WTC11 (cell line): ENCODE results near the gene TM4SF1. TPM values are rescaled to one million over a fixed set of nuclear protein-coding genes. Genes with fewer than 3 reads are reported as not detected.
A peak's percentile ranks its signal among the peaks of the same experiment; 100 is the strongest.

Source experiments
- ATAC-seq: fragments of 200-7000 bp; cut with Tn5 transposase; 2 replicates; pipeline ENCODE4 v1.10.0; 2021; ENCODE audit warnings: mild to moderate bottlenecking, moderate library complexity
- CTCF ChIA-PET: fragments of 300-600 bp; sonication (Branson Sonifier 250); formaldehyde crosslinking; loops from one replicate; lab custom pipeline; 2021; ENCODE audit warnings: antibody characterized with exemption; lab: Charles Lee
- POLR2A ChIA-PET: fragments of 350-600 bp; sonication (Branson Sonifier 250); formaldehyde crosslinking; loops from one replicate; lab custom pipeline; 2021; ENCODE audit warnings: antibody characterized with exemption; lab: Charles Lee
- DNase-seq: peaks from one replicate; pipeline ENCODE4 v3.0.0; 2021; ENCODE audit warnings: low spot score
- H3K27ac Mint-ChIP-seq: 2 replicates; pipeline ENCODE4 v1.8.0; 2021; ENCODE audit warnings: mixed read lengths
- H3K27me3 Mint-ChIP-seq: 2 replicates; pipeline ENCODE4 v1.8.0; 2021; ENCODE audit warnings: low read depth, mild to moderate bottlenecking, moderate library complexity, mixed read lengths
- H3K36me3 Mint-ChIP-seq: 2 replicates; pipeline ENCODE4 v1.8.0; 2021; ENCODE audit warnings: mixed read lengths
- H3K4me1 Mint-ChIP-seq: 2 replicates; pipeline ENCODE4 v1.8.0; 2022; ENCODE audit warnings: mixed read lengths
- H3K4me3 Mint-ChIP-seq: 2 replicates; pipeline ENCODE4 v1.8.0; 2021; ENCODE audit warnings: mild to moderate bottlenecking, moderate library complexity, mixed read lengths
- H3K9me3 Mint-ChIP-seq: 2 replicates; pipeline ENCODE4 v1.8.0; 2021; ENCODE audit warnings: mixed read lengths
- GRHL2 ChIP-seq: fragments of 250-450 bp; sonication (Bioruptor Pico); IDR thresholded peaks from 2 replicates; pipeline ENCODE4 v1.8.0; 2022; ENCODE audit warnings: mild to moderate bottlenecking, moderate library complexity; ENCODE audit not compliant: insufficient replicate concordance, severe bottlenecking
- JUN ChIP-seq: sonication (generic); formaldehyde crosslinking; IDR thresholded peaks from 2 replicates; pipeline ENCODE4 v1.8.0; 2023; ENCODE audit warnings: mild to moderate bottlenecking, missing genetic modification reagents
- MYBL2 ChIP-seq: sonication (generic); formaldehyde crosslinking; IDR thresholded peaks from 2 replicates; pipeline ENCODE4 v1.8.1; 2023; ENCODE audit warnings: mild to moderate bottlenecking, moderate library complexity, missing genetic modification reagents
- OVOL2 ChIP-seq: fragments of 250-450 bp; sonication (Bioruptor Pico); IDR thresholded peaks from 2 replicates; pipeline ENCODE4 v1.9.0; 2021; ENCODE audit warnings: mild to moderate bottlenecking, borderline replicate concordance
- PRRX2 ChIP-seq: fragments of 250-450 bp; sonication (Bioruptor Pico); IDR thresholded peaks from 2 replicates; pipeline ENCODE4 v1.8.0; 2021; ENCODE audit warnings: mild to moderate bottlenecking
- RELA ChIP-seq: sonication (generic); formaldehyde crosslinking; IDR thresholded peaks from 2 replicates; pipeline ENCODE4 v1.8.1; 2022; ENCODE audit warnings: missing genetic modification reagents, mild to moderate bottlenecking, borderline replicate concordance
- TP53 ChIP-seq: sonication (generic); formaldehyde crosslinking; IDR thresholded peaks from 2 replicates; pipeline ENCODE4 v1.8.1; 2023; ENCODE audit warnings: mild to moderate bottlenecking, missing genetic modification reagents
- ZNF121 ChIP-seq: sonication (generic); formaldehyde crosslinking; IDR thresholded peaks from 2 replicates; pipeline ENCODE4 v1.8.0; 2023; ENCODE audit warnings: missing genetic modification reagents
- ZNF232 ChIP-seq: sonication (generic); formaldehyde crosslinking; IDR thresholded peaks from 2 replicates; pipeline ENCODE4 v1.8.0; 2022; ENCODE audit warnings: mild to moderate bottlenecking, missing genetic modification reagents
- total RNA-seq: library from RNA; stranded (reverse); gene quantifications from 3 replicates; pipeline ENCODE4 v1.2.3, GENCODE V29; 2021
- TF ChIP-seq, protein P1 (sequence below): sonication (generic); formaldehyde crosslinking; IDR thresholded peaks from 2 replicates; pipeline ENCODE4 v1.8.1; 2023; ENCODE audit warnings: mild to moderate bottlenecking, missing genetic modification reagents, moderate library complexity
- TF ChIP-seq, protein P2 (sequence below): fragments of 250-450 bp; sonication (Bioruptor Pico); IDR thresholded peaks from 2 replicates; pipeline ENCODE4 v1.9.0; 2021; ENCODE audit warnings: mild to moderate bottlenecking
- TF ChIP-seq, protein P3 (sequence below): sonication (generic); formaldehyde crosslinking; IDR thresholded peaks from 2 replicates; pipeline ENCODE4 v1.8.1; 2022; ENCODE audit warnings: missing genetic modification reagents, borderline replicate concordance
- TF ChIP-seq, protein P4 (sequence below): sonication (generic); formaldehyde crosslinking; IDR thresholded peaks from 2 replicates; pipeline ENCODE4 v1.8.1; 2022; ENCODE audit warnings: mild to moderate bottlenecking, moderate library complexity, missing genetic modification reagents
- TF ChIP-seq, protein P5 (sequence below): sonication (generic); formaldehyde crosslinking; conservative IDR thresholded peaks from 2 replicates; pipeline ENCODE4 v1.8.1; 2023; ENCODE audit warnings: mild to moderate bottlenecking, low read depth, missing genetic modification reagents, moderate library complexity
- TF ChIP-seq, protein P6 (sequence below): fragments of 250-450 bp; sonication (Bioruptor Pico); IDR thresholded peaks from 2 replicates; pipeline ENCODE4 v1.9.0; 2021; ENCODE audit warnings: mild to moderate bottlenecking, borderline replicate concordance

Gene TM4SF1
- total RNA-seq, 1 experiment from 2014 or later = 0.90 TPM

DNA sequence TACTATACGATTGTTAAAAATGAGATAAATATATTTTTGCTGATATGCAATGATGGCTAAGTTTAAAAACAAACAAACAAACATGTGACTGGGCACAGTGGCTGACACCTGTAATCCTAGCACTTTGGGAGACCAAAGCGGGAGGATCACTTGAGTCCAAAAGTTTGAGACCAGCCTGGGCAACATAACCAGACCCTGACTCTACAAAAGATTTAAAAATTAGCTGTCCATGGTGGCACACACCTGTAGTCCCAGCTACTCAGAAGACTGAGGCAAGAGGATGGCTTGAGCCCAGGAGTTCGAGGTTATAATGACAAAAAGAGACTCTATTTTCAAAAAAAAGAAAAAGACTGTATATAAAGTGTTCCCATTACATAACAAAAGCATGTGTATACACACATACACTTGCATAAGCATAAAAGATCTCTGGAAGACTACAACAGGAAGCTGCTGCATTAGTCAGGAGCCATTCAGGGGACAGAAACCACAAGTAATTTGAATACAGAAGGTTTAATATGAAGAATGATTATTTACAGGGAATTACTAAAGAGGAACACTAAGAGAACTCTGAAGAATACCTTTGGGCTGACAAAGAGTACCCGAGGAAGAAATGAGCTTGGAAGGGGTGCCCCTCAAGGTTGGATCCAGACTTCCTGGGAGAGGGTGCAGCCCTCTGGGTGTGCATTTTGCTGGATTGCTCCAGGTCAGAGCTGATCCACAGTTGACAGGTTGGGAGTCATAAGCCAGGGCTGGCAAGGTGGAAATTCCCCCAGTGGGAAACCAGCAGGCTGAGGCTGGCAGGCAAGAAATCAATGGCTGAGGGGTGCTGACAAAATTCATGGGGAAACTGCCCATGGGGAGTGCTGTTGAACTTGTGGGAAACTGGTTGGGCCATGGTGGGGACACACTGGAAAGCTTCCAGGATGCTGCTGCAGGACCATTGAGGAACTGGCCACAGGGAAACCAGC is 34.8 kb downstream of the TM4SF1 start:
- CTCF ChIA-PET = interaction anchor here (0.6 to 2.0 kb wide), 7 partner anchors 10 to 387 kb away, joined by 3 to 18 read pairs (median 5); partner anchors contain the start of gene TM4SF18
- POLR2A ChIA-PET = interaction anchor here (0.6 kb wide), 1 partner anchor 9 kb away, joined by 3 read pairs; no protein-coding TSS in a partner anchor
- peaks cover 38% of the 10 kb centered on the region for H3K4me1 Mint-ChIP-seq
- ATAC-seq = no peak
- H3K4me3 Mint-ChIP-seq = no peak overlapping the region
- no peak overlapping the region for H3K27ac Mint-ChIP-seq
- DNase-seq = no peak
- peaks cover 8% of the 10 kb centered on the region for H3K9me3 Mint-ChIP-seq
- no peaks in the 10 kb centered on the region for H3K36me3 Mint-ChIP-seq
- TF ChIP-seq ZNF232 (CRISPR knock-in tag) (no peak), ZNF121 (peak; percentile 58; the same call in 1 of the 2 replicates)
- TF ChIP-seq, all 79 proteins: peak for 1
- no peaks in the 10 kb centered on the region for H3K27me3 Mint-ChIP-seq

DNA sequence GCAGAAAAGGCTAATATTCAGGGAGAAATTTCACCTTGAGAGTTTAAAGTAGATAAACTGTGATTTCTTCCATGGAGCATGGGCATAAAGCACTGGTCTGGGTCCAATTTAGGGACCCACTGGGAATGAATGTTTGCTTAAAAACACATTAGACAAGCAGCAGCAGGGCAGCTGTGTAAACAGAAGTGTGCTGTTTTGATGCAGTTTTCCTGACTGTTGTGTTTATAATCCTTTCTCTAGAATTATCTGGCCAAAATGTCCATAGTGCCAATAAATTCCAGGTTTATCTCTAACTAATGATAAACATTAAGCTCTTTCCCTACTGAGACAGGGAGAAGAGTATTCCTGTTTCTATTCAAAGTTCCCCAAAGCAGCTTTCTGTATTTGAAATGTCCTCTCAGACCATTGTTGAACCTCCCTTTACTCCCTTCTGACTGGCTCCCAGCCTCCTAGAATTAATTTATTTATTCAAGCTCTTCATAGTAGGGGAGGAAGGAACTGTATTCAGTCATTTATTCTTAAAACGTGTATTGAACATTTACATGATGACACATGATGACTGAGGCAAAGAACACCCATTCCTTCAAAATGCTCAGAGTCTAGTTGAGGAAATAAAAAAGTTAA is 37.0 kb downstream of the TM4SF1 start:
- TF ChIP-seq PRRX2 (CRISPR knock-in tag) = no peak
- TF ChIP-seq TP53 (CRISPR knock-in tag) = no peak
- TF ChIP-seq, protein P1, sequence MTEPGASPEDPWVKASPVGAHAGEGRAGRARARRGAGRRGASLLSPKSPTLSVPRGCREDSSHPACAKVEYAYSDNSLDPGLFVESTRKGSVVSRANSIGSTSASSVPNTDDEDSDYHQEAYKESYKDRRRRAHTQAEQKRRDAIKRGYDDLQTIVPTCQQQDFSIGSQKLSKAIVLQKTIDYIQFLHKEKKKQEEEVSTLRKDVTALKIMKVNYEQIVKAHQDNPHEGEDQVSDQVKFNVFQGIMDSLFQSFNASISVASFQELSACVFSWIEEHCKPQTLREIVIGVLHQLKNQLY (CRISPR knock-in tag) = no peak
- Mint-ChIP-seq H3K36me3 (no peaks in the 10 kb centered on the region), H3K4me3 (no peak overlapping the region), H3K4me1 (peaks cover 38% of the 10 kb centered on the region), H3K27ac (no peak overlapping the region), H3K9me3 (peaks cover 8% of the 10 kb centered on the region), H3K27me3 (no peaks in the 10 kb centered on the region)
- ChIA-PET CTCF (interaction anchor here (1.4 kb wide), 1 partner anchor 385 kb away, joined by 5 read pairs; no protein-coding TSS in a partner anchor), POLR2A (no interaction called here)
- ATAC-seq (no peak), DNase-seq (no peak)

DNA sequence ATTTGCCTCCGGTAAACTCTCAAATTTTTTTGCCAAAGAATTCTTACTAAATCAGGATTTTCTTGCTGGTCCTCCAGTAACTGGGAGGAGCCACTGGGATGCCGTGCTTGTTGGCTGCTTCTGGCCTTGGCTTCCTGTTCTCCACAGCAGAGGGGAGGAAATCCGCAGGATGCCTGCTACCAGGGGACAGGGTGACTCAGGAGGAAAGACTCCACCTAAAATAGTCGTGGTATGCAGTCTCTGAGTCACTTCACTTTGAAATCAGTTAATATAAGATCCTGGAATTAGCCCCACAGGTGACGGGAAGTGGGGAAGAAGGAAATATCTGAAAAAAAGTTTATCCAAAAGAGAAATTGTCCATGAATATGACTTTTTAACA is 37.5 kb downstream of the TM4SF1 start:
- H3K4me1 Mint-ChIP-seq = peaks cover 38% of the 10 kb centered on the region
- H3K27me3 Mint-ChIP-seq = no peaks in the 10 kb centered on the region
- no peak overlapping the region for H3K27ac Mint-ChIP-seq
- ChIA-PET CTCF (interaction anchor here (1.4 kb wide), 1 partner anchor 384 kb away, joined by 5 read pairs; no protein-coding TSS in a partner anchor), POLR2A (no interaction called here)
- ATAC-seq (peak; percentile 96), DNase-seq (peak; percentile 40)
- peaks cover 8% of the 10 kb centered on the region for H3K9me3 Mint-ChIP-seq
- no peak overlapping the region for H3K4me3 Mint-ChIP-seq
- H3K36me3 Mint-ChIP-seq = no peaks in the 10 kb centered on the region
- TF ChIP-seq MYBL2 (CRISPR knock-in tag) (no peak), GRHL2 (CRISPR knock-in tag) (no peak), ZNF232 (CRISPR knock-in tag) (no peak), RELA (CRISPR knock-in tag) (no peak), OVOL2 (CRISPR knock-in tag) (no peak), ZNF121 (no peak), TP53 (CRISPR knock-in tag) (no peak), JUN (CRISPR knock-in tag) (no peak)
- TF ChIP-seq, protein P2, sequence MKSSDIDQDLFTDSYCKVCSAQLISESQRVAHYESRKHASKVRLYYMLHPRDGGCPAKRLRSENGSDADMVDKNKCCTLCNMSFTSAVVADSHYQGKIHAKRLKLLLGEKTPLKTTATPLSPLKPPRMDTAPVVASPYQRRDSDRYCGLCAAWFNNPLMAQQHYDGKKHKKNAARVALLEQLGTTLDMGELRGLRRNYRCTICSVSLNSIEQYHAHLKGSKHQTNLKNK (CRISPR knock-in tag) = no peak
- TF ChIP-seq, protein P3, sequence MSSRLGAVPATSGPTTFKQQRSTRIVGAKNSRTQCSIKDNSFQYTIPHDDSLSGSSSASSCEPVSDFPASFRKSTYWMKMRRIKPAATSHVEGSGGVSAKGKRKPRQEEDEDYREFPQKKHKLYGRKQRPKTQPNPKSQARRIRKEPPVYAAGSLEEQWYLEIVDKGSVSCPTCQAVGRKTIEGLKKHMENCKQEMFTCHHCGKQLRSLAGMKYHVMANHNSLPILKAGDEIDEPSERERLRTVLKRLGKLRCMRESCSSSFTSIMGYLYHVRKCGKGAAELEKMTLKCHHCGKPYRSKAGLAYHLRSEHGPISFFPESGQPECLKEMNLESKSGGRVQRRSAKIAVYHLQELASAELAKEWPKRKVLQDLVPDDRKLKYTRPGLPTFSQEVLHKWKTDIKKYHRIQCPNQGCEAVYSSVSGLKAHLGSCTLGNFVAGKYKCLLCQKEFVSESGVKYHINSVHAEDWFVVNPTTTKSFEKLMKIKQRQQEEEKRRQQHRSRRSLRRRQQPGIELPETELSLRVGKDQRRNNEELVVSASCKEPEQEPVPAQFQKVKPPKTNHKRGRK = no peak
- TF ChIP-seq, protein P4, sequence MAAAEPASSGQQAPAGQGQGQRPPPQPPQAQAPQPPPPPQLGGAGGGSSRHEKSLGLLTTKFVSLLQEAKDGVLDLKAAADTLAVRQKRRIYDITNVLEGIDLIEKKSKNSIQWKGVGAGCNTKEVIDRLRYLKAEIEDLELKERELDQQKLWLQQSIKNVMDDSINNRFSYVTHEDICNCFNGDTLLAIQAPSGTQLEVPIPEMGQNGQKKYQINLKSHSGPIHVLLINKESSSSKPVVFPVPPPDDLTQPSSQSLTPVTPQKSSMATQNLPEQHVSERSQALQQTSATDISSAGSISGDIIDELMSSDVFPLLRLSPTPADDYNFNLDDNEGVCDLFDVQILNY (CRISPR knock-in tag) = no peak
- TF ChIP-seq, protein P5, sequence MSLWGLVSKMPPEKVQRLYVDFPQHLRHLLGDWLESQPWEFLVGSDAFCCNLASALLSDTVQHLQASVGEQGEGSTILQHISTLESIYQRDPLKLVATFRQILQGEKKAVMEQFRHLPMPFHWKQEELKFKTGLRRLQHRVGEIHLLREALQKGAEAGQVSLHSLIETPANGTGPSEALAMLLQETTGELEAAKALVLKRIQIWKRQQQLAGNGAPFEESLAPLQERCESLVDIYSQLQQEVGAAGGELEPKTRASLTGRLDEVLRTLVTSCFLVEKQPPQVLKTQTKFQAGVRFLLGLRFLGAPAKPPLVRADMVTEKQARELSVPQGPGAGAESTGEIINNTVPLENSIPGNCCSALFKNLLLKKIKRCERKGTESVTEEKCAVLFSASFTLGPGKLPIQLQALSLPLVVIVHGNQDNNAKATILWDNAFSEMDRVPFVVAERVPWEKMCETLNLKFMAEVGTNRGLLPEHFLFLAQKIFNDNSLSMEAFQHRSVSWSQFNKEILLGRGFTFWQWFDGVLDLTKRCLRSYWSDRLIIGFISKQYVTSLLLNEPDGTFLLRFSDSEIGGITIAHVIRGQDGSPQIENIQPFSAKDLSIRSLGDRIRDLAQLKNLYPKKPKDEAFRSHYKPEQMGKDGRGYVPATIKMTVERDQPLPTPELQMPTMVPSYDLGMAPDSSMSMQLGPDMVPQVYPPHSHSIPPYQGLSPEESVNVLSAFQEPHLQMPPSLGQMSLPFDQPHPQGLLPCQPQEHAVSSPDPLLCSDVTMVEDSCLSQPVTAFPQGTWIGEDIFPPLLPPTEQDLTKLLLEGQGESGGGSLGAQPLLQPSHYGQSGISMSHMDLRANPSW (CRISPR knock-in tag) = no peak
- TF ChIP-seq, protein P6, sequence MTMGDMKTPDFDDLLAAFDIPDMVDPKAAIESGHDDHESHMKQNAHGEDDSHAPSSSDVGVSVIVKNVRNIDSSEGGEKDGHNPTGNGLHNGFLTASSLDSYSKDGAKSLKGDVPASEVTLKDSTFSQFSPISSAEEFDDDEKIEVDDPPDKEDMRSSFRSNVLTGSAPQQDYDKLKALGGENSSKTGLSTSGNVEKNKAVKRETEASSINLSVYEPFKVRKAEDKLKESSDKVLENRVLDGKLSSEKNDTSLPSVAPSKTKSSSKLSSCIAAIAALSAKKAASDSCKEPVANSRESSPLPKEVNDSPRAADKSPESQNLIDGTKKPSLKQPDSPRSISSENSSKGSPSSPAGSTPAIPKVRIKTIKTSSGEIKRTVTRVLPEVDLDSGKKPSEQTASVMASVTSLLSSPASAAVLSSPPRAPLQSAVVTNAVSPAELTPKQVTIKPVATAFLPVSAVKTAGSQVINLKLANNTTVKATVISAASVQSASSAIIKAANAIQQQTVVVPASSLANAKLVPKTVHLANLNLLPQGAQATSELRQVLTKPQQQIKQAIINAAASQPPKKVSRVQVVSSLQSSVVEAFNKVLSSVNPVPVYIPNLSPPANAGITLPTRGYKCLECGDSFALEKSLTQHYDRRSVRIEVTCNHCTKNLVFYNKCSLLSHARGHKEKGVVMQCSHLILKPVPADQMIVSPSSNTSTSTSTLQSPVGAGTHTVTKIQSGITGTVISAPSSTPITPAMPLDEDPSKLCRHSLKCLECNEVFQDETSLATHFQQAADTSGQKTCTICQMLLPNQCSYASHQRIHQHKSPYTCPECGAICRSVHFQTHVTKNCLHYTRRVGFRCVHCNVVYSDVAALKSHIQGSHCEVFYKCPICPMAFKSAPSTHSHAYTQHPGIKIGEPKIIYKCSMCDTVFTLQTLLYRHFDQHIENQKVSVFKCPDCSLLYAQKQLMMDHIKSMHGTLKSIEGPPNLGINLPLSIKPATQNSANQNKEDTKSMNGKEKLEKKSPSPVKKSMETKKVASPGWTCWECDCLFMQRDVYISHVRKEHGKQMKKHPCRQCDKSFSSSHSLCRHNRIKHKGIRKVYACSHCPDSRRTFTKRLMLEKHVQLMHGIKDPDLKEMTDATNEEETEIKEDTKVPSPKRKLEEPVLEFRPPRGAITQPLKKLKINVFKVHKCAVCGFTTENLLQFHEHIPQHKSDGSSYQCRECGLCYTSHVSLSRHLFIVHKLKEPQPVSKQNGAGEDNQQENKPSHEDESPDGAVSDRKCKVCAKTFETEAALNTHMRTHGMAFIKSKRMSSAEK (CRISPR knock-in tag) = no peak
